HG03175 (cell line): ENCODE measurements around the gene RPS6KA2.

ENCODE experiments used
- ATAC-seq: cut with Tn5 transposase; IDR thresholded peaks from one replicate; pipeline ENCODE4 v1.9.1; 2021; ENCODE audit warnings: mild to moderate bottlenecking, moderate library complexity; ENCODE audit not compliant: unreplicated experiment

Gene RPS6KA2

DNA sequence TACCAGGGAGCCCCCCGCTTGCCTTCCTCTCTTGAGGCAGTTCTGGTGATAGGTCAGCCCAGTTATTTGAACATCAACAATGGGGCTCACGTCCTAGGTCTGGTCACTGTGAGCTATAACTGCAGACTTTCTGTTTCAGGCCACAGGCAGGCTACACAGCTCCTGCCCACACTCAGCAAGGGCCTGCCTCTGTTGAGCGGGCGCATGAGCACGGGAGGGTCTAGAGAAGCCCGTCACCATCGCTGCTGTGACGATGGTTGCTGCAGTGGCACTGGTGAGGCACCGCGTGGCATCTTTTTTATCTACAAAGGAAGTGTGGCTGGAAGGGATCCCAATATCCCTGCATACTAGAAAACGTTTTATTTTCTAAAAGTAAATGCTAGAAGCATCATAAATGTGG, 118.3 kb downstream of the RPS6KA2 start:
- ATAC-seq, result no peak

DNA sequence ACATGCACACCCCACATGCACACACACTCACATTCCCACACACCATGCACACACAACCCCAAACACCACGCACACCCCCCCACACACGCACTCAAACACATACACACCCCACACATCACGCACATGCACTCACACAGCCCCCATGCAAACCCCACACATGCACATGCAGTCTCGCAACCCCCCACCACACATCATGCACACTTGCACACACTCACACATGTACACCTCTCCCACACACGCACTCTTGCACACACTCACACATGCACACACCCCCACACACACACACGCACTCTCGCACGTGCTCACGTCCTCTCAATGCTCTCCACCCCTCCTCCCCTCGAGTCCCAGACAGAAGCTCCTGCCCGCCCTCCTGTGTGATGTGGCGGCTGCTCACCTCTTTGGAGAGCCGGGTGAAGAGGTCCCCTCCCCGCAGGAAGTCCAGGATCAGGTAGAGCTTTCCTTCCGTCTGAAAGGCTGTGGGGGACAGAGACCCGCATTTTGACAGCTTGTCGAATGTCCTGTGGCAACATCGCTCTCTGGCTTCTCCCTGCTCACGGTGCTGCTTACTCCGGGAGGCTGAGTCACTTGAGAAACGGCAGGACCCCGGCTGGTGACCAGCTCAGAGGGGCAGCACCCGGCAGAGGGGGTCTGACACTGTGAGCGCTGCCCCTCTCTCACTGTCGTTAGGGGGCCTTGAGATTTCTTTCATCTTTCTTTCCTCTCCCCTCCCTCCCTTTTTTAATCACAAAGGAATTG, 119.1 kb downstream of the RPS6KA2 start:
- ATAC-seq, result no peak

DNA sequence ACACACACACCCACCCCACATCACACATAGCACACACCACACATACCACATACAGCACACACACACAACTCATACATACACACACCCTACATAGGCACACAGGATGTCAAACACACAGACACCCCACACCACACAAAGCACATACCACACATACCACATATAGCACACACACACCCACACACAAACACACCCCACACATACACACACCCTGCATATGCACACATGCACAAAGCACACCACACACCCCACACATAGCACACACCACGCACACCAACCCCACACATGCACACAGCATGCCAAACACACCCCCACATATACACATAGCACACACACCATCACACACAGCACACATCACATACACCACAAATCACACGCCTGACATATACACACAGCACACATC, 119.7 kb downstream of the RPS6KA2 start:
- ATAC-seq, result no peak

DNA sequence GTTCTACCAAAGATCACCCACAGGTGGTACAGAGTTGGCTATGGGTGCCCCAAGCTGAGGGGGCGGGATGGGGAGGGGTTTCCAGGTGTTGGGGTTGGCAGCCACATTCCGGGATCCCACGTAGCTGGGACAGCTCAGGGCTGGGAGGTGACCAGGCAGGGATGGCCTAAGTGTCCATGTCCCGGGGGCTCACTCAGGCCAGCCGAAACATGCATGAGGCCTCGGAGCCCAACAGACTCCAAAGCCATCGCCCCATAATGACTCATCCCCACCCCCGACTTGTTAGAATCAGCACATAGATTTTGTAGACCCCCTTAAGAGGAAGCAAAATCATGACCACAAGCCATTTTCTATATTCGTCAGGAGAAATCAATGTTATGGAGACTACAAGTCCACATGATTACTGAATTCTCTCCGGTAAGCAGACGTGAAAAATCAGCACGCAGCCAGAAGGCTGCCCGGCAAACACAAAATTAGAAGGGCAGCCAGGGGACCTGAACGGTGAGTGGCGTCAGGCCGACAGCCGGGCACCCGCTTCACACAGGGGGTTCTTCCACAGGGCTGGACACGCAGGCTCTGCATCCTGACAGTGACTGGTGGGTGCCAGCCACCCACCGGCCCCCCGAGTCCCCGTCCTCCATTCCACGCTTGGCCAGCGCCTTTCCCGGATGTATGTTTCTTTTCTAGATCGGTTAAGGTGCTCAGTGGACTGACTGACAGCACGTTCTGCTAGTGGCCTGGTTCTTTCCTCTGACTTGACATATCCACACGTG, 121.7 kb downstream of the RPS6KA2 start:
- ATAC-seq, result no peak

DNA sequence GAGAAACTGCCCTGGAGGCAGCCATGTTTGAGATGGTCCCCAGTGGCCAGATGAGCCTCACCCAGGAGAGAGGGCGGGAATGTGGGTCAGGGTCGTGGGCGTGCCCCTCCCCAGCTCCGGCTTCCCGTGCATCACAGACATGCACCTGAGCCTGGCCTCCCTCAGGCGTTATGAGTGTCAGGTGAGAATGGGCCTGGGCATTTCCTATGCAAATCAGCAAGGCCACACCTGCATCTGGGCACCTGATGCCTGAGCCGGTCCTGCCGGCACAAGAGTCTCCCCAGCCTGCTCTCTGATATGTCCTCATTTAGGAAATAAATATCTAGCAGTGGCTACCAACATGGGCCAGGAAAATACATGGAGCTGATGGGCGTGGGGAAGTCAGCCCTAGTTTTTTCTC, 123.0 kb downstream of the RPS6KA2 start:
- ATAC-seq, result no peak

DNA sequence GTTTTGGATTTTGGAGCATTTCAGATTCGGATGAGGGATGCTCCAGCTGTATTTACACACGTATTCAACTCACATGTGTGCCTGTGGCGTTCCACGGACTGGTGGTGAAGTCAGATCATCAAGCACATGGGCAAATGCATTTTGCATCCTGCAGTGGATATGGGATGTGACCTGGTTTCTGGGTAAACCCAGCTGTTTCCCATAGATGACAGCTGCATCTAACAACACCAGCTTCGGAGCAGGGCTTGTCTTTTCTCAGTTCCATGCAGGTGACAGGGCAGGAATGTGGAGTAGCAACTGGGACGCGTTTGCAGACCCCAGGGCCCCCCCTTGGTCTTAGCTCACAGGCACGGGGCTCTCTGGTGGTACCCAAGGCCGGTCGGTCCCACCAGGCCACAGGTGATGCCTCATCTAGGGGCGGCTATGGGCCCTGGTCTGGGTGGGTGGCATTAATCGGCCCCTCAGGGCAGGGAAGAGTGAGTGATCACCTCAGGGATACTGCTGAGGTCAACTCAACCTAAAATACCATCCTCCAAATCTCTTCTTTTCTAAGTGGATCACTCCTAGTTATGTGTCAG, 123.8 kb downstream of the RPS6KA2 start:
- no peak for ATAC-seq

DNA sequence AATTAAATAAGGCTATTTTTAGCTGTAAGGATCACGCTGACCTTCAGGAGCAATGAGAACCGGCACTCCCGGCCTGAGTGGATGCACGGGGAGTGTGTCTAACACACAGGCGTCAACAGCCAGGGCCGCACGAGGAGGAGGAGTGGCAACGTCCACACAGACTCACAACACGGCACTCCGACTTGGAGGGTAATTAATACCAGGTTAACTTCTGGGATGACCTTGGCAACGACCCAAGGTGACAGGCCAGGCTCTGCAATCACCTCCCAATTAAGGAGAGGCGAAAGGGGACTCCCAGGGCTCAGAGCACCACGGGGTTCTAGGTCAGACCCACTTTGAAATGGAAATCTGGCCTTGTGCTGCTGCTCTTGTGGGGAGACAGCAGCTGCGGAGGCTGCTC, 124.6 kb downstream of the RPS6KA2 start:
- no peak for ATAC-seq

DNA sequence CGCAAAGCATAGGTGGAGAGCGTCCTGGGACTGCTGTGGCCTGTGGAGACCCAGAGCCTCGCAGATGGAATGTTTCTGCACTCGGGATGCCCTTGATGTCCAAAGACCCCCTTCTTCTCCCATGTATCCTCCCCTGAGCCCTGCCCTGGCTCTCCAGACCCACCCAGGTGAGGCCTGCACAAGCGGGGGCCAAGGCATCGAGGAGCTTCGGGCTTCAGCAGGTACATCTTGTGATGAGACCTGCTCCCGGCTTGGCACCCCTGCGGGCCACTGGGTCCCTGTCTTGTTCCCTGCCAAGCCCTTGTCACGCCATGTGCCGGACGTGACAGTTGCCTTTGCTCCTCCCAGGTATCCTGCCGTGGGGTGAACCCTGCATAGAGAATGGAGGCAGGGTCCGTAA, 125.8 kb downstream of the RPS6KA2 start:
- ATAC-seq, result no peak

DNA sequence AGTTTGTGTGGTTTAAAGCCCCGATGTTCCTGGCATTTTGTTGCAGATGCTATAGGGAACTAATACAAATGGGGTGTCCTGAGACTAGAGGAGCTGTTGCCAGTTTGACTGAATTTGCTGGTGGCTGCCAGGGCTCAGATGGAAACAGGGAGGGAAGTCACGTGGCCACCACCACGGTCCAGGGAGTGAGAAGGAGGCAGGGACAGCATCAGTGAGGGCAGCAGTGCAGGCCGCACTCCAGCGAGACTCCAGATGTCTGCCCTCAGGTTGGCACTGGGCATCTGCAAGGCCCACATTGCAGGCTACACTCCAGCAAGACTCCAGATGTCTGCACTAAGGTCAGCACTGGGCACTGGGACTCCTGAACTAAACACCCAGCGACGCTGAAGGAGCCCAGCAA, 126.8 kb downstream of the RPS6KA2 start:
- no peak for ATAC-seq

DNA sequence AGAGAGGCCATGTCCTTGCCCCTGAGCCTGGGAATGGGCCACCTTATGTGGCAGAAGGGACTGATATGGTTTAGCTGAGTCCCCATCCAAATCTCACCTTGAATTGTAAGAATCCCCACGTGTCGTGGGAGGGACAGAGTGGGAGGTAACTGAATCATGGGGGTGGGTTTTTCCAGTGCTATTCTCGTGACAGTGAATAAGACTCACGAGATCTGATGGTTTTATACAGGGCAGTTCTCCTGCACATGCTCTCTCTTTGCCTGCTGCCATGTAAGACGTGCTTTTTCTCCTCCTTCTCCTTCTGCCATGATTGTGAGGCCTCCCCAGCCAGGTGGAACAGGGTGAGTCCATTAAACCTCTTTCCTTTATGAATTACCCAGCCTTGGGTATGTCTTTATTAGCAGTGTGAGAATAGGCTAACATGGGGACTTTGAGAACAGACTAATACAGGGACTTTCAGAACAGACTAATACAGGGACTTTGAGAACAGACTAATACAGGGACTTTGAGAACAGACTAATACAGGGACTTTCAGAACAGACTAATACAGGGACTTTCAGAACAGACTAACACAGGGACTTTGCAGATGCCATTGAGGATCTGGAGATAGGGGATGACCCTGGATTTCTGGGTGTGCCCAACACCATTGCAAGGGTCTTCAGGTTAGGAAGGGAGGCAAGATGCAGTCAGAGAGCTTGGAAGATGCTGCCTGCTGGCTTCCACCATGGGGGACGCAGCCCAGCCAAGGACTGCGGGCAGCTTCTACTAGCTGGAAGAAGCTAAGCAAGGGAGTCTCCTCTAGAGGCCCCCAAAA, 127.5 kb downstream of the RPS6KA2 start:
- ATAC-seq, result peak; percentile 43

DNA sequence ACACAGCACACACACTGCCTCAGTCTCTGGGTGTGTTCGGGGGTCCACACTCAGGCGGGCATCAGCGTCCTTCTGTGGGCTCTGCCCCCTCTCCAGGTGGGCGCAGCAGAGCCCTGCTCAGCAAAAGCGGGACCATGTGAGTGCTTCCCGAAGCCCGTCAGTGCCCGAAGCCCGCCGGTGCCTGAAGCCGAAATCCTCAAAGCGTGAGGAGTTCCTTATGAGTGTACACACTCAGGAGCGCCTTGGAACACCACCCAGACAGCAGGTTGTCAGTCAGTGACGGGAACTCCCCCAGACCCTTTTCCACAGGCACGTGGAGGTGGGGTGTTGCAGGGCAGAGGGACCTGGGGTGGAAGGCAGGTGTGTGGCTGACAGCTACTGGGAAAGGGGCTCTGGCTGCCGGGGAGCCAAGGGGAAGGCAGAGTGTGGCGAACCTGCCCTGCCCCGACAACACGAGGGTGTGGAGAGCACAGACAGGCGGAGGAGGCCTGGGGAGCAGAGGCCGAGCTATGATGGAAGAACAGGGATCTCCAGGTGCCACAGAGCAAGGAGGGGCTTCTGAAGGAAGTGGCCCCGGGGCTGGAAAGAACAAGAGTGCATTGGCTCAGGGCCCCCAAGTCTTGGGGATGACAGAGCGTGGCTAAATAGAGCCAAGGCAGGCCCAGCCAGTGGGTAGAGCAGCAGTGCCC, 128.2 kb downstream of the RPS6KA2 start:
- ATAC-seq, result no peak

DNA sequence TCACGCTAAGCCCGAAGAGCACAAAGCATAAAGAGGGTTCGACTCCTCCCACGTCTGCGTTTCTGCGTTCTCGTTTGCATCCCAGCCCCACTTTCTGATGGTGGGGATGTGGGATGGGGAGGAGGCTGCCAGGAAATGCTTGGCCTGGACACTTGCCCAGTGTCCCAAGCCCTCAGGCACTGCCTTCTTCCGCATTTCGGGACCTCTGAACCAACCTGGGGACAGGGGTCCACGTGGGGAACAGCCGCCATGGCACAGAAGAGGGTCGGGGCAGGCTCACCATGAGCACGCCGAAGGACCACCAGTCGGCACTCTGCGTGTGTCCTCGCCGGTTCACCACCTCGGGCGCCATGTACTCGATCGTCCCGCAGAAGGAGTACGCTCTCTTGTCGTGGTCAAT, 128.8 kb downstream of the RPS6KA2 start:
- ATAC-seq, result no peak

DNA sequence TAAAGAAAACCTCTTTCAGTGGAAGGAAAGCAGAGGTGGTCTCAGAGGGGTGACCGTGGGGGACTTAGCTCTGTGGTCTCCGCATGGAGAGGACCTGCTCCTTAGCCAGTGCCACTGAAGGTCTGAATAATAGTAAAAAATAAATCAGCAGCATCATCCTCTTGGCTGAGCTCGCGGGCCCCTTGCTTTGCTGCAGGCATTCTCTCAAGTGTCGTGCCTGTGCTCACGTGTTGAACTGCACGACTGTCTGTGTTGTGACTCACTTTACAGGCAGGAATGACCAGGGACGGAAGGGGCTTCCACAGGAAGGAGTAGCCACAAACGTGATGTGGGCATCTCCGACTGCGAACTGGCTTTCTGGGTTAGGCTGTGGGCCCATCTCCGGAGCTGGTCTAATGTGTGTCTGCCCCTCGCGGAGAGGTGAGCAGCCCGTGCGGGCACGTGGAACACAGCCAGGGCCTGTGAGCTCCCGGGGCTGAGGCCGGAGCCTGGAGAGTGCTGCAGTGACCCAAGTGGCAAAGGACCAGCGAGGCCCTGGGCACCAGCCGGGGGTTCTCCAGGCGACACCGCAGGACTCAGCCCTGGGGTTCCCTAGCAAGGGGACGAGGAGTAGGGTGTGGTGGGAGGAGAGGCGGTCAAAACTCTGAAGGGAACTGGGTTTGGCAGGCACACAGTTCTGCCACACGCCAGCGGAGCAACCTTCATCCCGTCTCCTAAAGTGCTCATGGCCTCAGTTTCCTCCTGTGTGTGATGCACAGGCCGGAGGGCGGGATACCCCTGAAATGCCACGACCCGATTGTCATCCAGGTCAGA, 129.8 kb downstream of the RPS6KA2 start:
- ATAC-seq, result no peak

DNA sequence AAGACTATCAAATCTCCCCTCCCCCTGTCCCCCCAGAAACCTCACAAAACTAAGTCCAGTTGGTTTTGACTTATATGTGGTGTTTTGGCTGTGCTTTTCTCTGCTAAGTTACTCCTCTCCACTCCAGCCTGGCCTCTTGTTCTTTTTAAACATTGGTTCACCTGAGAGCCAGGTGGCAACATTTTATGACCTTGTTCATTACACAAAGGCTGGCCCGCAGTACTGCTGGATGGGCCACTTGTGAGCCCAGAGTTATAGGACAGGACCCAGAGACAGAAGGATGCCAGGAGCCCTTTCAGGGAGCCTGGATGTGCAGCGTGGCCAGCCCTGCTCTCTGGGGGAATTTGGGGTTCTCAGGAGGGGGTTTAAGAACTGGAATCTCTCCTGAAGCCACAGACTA, 130.6 kb downstream of the RPS6KA2 start:
- ATAC-seq, result no peak

DNA sequence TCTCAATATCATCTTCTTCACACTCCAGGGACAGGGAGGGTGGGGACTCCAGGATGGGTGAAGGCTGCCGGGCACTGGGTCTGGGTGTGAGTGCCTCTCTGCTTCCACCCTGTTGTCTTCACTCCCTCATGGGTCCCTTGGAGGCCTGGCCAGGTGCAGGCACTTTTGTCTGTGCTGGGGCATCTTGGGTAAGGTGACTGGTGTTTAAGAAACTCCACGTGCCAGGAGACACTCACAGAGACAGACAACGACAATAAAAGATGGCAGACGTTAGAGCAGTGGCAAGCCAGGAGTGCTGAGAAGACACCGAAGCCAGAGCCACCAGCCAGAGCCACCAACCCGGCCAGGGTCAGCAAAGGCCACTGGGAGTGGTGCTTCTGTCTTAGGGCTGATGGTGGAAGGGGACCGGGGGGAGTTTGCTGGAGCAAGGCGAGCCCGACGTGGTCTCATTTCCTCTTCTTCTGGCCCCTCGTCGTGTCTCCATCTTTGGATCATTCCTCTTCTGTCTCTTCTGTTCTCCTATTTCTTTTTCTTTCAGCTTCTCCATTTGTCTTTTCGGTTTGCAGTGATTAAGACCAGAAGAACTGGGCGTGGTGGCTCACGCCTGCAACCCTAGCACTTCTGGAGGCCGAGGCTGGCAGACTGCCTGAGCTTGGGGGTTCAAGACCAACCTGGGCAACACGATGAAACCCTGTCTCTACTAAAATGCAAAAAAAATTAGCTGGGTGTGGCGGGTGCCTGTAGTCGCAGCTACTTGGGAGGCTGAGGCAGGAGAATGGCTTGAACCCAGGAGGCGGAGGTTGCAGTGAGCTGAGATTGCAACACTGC, 131.3 kb downstream of the RPS6KA2 start:
- no peak for ATAC-seq

DNA sequence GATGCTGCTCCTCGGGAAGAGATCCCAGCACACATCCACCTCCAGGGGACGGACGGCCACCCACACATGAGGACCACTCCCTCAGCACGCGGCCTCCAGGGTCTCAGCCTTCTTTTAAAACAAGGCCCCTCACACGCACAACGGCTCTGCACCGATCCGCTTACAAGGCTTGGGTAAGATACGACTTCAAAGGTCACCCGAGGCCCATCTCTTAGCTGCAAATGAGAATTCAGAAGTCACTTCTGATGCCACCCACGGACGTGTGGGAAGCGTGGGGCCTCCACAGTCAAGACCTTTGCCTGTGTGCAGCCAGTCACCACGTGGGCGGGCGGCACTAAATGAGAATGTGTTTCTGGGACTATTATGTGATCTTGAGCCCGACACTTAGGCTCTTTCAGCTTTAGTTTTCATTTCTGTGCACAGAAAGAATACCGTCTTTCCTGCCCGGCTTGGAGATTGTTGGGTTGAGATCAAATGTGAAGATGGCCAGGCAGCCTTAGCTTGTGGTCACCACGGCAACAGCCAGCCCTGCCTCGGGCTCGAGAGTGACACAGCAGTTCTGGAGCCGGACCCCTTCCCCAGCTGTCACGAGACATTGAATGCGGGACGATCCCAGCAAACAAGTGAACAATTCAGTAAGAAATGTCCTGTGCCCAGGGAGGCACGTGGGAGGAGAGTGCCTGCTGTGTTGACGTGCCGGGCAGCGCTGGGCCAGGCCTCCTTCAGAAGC, 132.1 kb downstream of the RPS6KA2 start:
- no peak for ATAC-seq

DNA sequence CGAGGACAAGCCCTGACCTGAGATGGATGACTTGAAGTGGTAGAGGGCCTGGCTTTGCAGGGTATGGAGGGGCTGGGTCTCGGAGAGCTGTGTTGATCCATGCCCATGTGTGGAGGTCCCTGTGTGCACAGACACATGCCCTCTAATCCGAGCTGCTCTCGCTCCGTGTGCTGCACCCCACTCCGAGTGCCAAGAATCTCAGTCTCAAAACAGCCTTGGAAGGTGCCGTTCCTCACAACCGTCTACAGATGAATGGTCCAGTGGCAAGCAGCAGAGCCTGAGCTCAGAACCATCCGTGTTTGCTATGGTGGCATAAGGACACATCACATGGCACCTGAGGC, 133.0 kb downstream of the RPS6KA2 start:
- no peak for ATAC-seq

DNA sequence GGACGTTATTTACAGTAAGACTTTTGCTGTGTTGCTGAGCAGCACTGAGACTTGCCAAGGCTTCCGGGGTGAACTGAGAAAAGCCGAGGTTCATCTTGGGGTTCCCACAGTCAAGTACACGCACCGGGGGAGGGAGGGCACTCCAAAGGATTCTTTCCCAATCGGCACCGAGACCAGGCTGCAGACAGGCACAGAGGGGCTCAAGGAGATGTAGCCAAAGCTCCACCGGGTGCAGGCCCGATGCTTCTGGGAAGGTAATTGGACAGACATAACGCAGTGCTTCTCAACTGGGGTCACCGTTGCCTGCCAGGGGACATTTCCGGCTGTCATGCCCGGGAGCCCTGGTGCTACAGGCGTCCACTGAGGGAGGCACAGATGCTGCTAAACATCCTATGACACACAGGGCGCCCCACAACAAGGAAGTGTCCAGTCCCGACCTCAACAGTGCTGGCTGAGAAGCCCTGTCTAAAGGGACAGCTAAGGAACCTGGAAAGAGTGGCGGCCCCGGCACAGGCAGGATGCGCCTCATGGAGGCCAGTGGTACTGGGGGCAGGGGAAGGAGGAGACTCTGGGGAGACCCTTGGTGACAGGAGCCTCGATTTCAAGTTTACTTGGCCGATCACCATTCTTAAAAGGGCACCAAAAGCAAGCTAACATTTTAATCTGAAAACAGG, 133.5 kb downstream of the RPS6KA2 start:
- ATAC-seq, result no peak
